SK-N-SH treated with all-trans-retinoic acid at 6 μM for 48 hours (cell line): Measurements from ENCODE around the gene PAK6.
A peak's percentile ranks its signal among the peaks of the same experiment; 100 is the strongest.

Source experiments
- ATAC-seq: fragments of 200-7000 bp; cut with Tn5 transposase; 3 replicates; pipeline ENCODE4 v1.9.1; 2020; ENCODE audit warnings: mild to moderate bottlenecking, moderate library complexity
- ARNTL ChIP-seq: fragments of 450-650 bp; formaldehyde crosslinking; IDR thresholded peaks from 2 replicates; pipeline ENCODE4 v1.5.0; 2020; ENCODE audit warnings: low read depth, mild to moderate bottlenecking, moderate library complexity, borderline replicate concordance
- BACH2 ChIP-seq: fragments of 250-450 bp; sonication (Bioruptor Pico); IDR thresholded peaks from 2 replicates; pipeline ENCODE4 v1.9.0; 2021; ENCODE audit warnings: mild to moderate bottlenecking, borderline replicate concordance
- CSDC2 ChIP-seq: fragments of 250-450 bp; sonication (Bioruptor Pico); IDR thresholded peaks from 2 replicates; pipeline ENCODE4 v1.5.0; 2020; ENCODE audit warnings: mild to moderate bottlenecking, moderate library complexity
- ESRRG ChIP-seq: fragments of 250-450 bp; sonication (Bioruptor Pico); IDR thresholded peaks from 2 replicates; pipeline ENCODE4 v1.6.1; 2021; ENCODE audit warnings: mild to moderate bottlenecking
- GLIS3 ChIP-seq: fragments of 250-450 bp; sonication (Bioruptor Pico); IDR thresholded peaks from 2 replicates; pipeline ENCODE4 v1.5.0; 2020; ENCODE audit warnings: mild to moderate bottlenecking, moderate library complexity
- ISL1 ChIP-seq: fragments of 250-450 bp; sonication (Bioruptor Pico); IDR thresholded peaks from 2 replicates; pipeline ENCODE4 v2.1.2; 2022; ENCODE audit warnings: mild to moderate bottlenecking, moderate library complexity
- OSR1 ChIP-seq: fragments of 250-450 bp; sonication (Bioruptor Pico); IDR thresholded peaks from 2 replicates; pipeline ENCODE4 v1.8.0; 2022; ENCODE audit warnings: moderate library complexity, mild to moderate bottlenecking, inconsistent platforms
- RARB ChIP-seq: fragments of 250-450 bp; sonication (Bioruptor Pico); IDR thresholded peaks from 2 replicates; pipeline ENCODE4 v1.8.0; 2021; ENCODE audit warnings: mild to moderate bottlenecking, moderate library complexity
- SNAI2 ChIP-seq: fragments of 250-450 bp; sonication (Bioruptor Pico); IDR thresholded peaks from 2 replicates; pipeline ENCODE4 v1.5.0; 2020; ENCODE audit warnings: mild to moderate bottlenecking, moderate library complexity
- TCF4 ChIP-seq: fragments of 250-450 bp; sonication (Bioruptor Pico); IDR thresholded peaks from 2 replicates; pipeline ENCODE4 v1.8.0; 2021; ENCODE audit warnings: mild to moderate bottlenecking, moderate library complexity, borderline replicate concordance
- TOX ChIP-seq: fragments of 250-450 bp; sonication (Bioruptor Pico); IDR thresholded peaks from 2 replicates; pipeline ENCODE4 v1.8.0; 2021; ENCODE audit warnings: mild to moderate bottlenecking, moderate library complexity, borderline replicate concordance
- ZC3H10 ChIP-seq: fragments of 250-450 bp; sonication (Bioruptor Pico); IDR thresholded peaks from 2 replicates; pipeline ENCODE4 v1.5.1; 2021; ENCODE audit warnings: mild to moderate bottlenecking, moderate library complexity
- ZFP3 ChIP-seq: fragments of 250-450 bp; sonication (Bioruptor Pico); IDR thresholded peaks from 2 replicates; pipeline ENCODE4 v1.5.0; 2020; ENCODE audit warnings: mild to moderate bottlenecking, moderate library complexity
- ZFP30 ChIP-seq: fragments of 450-650 bp; formaldehyde crosslinking; IDR thresholded peaks from 2 replicates; pipeline ENCODE4 v1.5.0; 2022; ENCODE audit warnings: mild to moderate bottlenecking, moderate library complexity
- ZNF565 ChIP-seq: fragments of 450-650 bp; formaldehyde crosslinking; conservative IDR thresholded peaks from 2 replicates; pipeline ENCODE4 v1.5.0; 2020; ENCODE audit warnings: low read depth, mild to moderate bottlenecking, moderate library complexity
- ZNF70 ChIP-seq: fragments of 450-650 bp; formaldehyde crosslinking; IDR thresholded peaks from 2 replicates; pipeline ENCODE4 v1.5.0; 2020; ENCODE audit warnings: mild to moderate bottlenecking, moderate library complexity
- ZNF8 ChIP-seq: fragments of 450-650 bp; formaldehyde crosslinking; IDR thresholded peaks from 2 replicates; pipeline ENCODE4 v1.5.0; 2020; ENCODE audit warnings: mild to moderate bottlenecking, moderate library complexity
- TF ChIP-seq, protein P1 (sequence below): fragments of 250-450 bp; sonication (Bioruptor Pico); IDR thresholded peaks from 2 replicates; pipeline ENCODE4 v1.8.0; 2020; ENCODE audit warnings: mild to moderate bottlenecking, moderate library complexity, borderline replicate concordance
- TF ChIP-seq, protein P2 (sequence below): fragments of 250-450 bp; sonication (Bioruptor Pico); IDR thresholded peaks from 2 replicates; pipeline ENCODE4 v1.5.1; 2021; ENCODE audit warnings: mild to moderate bottlenecking, moderate library complexity
- TF ChIP-seq, protein P3 (sequence below): fragments of 250-450 bp; sonication (Bioruptor Pico); IDR thresholded peaks from 2 replicates; pipeline ENCODE4 v1.5.0; 2020; ENCODE audit warnings: mild to moderate bottlenecking, moderate library complexity

The PAK6 gene

DNA sequence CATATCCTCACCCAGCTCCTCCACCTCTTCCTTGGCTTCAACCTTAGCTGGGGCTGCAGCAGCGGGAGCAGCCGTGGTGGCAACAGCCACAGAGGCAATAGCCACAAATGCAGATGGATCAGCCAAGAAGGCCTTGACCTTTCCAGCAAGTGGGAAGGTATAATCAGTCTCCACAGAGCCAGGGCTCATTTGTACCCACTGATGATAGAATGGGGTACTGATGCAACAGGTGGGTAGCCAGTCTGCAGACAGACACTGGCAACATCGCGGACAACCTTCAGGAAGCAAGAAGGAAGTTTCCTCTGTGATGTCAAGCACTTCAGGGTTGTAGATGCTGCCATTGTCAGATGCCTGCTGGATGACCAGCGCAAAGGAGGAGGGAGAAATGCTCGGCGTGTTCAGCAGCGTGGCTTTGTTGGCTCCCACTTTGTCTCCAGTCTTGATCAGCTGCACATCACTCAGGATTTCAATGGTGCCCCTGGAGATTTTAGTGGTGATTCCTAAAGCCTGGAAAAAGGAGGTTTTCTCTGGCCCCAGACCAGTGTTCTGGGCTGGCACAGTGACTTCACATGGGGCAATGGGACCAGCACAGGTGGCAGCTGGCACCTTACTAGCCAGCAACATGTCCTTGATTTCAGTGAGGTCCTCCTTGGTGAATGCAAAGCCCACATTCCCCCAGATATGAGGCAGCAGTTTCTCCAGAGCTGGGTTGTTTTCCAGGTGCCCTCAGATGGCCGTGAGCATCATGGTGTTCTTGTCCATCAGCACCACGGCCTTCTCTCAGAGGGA is 73.7 kb downstream of the PAK6 start:
- TF ChIP-seq ZFP30 (CRISPR knock-in tag): no peak
- no peak for ATAC-seq

DNA sequence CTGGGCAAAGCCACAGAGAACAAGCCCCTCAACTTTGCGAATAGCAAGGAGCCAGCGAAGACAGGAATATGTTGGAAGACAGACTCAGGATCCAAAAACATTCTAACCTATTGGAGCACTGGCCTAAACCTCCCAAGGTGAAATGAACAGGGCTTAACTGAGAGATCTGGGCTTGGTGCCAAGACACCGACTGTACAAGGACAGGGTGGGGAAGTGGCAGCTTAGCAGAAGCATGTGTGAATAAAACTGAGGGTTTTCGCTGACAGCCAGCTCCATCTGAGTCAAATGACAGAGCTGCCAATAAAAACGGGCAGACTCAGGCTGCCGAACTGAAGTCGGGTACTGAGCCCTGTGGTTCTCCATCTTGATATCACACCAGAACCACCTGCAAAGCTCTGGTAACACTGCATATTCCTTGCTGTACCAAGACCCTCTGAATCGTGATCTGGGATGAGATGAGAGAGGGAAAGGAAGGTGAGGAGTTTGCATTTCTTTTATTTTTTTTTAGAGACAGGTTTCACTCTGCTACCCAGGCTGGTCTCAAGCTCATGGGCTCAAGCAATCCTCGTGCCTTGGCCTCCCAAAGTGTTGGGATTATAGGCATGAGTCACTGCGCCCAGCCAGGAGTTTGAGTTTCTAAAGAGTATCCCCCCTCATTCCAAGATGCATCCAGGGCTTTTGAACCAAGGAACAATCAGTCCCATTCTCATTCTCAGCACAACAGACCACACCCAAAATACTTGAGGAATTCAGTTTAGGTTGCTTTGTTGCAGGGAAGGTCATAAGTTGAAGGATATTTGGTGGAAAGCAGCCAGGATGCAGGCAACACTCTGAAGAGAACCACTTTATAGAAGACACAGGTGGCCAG is 74.9 kb downstream of the PAK6 start:
- TF ChIP-seq ISL1 (CRISPR knock-in tag) (no peak), ZFP3 (CRISPR knock-in tag) (peak; percentile 39; the same call in 1 of the 2 replicates)
- ATAC-seq: no peak; the same call in 2 of the 3 replicates

DNA sequence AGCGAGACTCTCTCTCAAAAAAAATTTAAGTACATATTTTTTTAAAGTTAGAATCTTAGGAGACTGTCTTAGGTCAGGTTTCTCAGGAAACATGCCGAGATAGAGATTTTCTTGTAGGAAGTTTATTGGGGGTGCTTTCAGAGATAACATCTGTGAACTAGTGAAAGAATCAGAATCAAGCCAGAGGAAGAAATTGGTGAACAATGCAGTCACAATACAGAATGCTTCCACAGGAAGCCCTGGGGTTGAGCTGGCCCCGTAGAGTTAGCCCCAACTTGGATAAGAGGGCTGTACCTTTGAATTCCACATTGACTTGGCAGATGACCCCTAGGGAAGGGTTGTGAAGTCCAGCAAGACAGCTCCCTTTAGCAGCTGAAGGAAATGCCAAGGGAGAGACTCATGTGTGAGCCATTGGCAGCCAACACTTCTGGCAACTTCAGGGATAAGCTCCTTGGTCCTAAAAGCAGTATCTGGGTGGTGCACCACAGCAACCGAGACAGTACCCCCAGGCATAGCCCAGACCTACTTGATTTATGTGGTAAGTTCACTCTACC is 75.9 kb downstream of the PAK6 start:
- ATAC-seq: peak; percentile 58
- no peak for TF ChIP-seq OSR1 (CRISPR knock-in tag)
- no peak for TF ChIP-seq TOX (CRISPR knock-in tag)
- TF ChIP-seq ZNF8 (CRISPR knock-in tag): no peak
- no peak for TF ChIP-seq RARB (CRISPR knock-in tag)
- TF ChIP-seq, protein P1, sequence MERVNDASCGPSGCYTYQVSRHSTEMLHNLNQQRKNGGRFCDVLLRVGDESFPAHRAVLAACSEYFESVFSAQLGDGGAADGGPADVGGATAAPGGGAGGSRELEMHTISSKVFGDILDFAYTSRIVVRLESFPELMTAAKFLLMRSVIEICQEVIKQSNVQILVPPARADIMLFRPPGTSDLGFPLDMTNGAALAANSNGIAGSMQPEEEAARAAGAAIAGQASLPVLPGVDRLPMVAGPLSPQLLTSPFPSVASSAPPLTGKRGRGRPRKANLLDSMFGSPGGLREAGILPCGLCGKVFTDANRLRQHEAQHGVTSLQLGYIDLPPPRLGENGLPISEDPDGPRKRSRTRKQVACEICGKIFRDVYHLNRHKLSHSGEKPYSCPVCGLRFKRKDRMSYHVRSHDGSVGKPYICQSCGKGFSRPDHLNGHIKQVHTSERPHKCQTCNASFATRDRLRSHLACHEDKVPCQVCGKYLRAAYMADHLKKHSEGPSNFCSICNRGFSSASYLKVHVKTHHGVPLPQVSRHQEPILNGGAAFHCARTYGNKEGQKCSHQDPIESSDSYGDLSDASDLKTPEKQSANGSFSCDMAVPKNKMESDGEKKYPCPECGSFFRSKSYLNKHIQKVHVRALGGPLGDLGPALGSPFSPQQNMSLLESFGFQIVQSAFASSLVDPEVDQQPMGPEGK (CRISPR knock-in tag): no peak
- TF ChIP-seq ZFP3 (CRISPR knock-in tag): no peak
- TF ChIP-seq ZC3H10 (CRISPR knock-in tag): no peak
- no peak for TF ChIP-seq ISL1 (CRISPR knock-in tag)
- no peak for TF ChIP-seq ZFP30 (CRISPR knock-in tag)
- no peak for TF ChIP-seq BACH2 (CRISPR knock-in tag)

DNA sequence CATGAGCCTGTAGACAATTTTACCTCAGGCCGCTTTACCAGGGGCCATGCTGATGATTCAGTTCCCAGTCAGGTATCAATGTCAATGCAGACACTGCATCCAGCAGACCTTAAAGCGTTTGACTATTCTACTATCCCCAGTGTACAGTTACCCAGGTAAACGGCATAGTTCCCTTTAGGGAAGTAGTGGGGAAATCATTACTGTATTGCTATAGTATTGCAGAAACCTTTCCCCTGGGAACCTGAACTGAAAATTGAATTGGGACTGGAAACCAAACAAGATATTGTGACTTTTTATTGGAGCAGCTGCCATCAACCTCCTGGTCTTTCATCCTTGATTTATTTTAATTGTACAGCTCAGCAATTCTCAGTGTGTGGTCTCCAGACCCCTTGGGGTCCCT is 78.1 kb downstream of the PAK6 start:
- ATAC-seq: no peak
- TF ChIP-seq ZFP30 (CRISPR knock-in tag) (no peak), ZFP3 (CRISPR knock-in tag) (no peak), CSDC2 (no peak), ARNTL (no peak)
- TF ChIP-seq, protein P2, sequence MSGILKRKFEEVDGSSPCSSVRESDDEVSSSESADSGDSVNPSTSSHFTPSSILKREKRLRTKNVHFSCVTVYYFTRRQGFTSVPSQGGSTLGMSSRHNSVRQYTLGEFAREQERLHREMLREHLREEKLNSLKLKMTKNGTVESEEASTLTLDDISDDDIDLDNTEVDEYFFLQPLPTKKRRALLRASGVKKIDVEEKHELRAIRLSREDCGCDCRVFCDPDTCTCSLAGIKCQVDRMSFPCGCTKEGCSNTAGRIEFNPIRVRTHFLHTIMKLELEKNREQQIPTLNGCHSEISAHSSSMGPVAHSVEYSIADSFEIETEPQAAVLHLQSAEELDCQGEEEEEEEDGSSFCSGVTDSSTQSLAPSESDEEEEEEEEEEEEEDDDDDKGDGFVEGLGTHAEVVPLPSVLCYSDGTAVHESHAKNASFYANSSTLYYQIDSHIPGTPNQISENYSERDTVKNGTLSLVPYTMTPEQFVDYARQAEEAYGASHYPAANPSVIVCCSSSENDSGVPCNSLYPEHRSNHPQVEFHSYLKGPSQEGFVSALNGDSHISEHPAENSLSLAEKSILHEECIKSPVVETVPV (CRISPR knock-in tag): no peak

DNA sequence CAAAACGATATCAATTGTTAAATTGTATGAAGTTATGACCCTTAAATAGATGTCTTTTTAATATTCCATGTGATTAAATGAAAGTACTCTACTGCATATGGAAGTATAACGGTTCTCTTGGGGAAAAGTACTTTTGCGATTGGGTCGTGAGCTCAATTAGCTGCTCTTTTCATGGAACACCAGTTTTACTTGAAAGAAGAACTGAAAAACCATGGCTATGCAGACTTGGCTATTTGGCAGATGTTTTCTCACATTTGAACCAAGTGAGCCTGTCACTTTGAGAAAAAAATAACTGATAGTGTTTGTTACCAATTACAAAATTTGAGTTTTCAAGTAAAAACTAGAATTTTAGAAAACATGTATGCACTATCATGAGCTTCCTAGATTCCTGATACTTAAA is 78.7 kb downstream of the PAK6 start:
- TF ChIP-seq OSR1 (CRISPR knock-in tag) (no peak), ZC3H10 (CRISPR knock-in tag) (no peak), GLIS3 (CRISPR knock-in tag) (no peak), ESRRG (CRISPR knock-in tag) (no peak), ZNF70 (CRISPR knock-in tag) (no peak), ZNF565 (CRISPR knock-in tag) (no peak), ARNTL (no peak), ZFP3 (CRISPR knock-in tag) (no peak)
- no peak for ATAC-seq

DNA sequence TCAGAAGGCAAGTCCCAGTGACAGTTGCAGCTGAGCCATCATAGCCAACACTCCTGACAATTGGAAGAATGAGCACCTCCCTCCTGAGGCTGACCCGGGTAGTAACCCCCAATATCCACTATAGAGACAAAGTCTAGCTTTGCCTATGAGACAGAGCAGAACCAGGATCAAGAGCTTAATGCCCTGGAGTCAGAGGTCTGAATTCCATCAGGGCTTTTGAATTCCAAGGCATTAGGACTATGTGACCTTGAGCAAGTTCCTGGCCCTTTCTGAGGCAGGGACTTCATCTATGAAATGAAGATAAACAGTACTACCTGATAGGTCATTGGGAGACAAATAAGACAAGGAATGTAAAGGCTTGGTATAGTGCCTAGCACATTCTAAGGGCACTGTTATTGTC is 81.5 kb downstream of the PAK6 start:
- TF ChIP-seq ZC3H10 (CRISPR knock-in tag) (no peak), RARB (CRISPR knock-in tag) (no peak), TCF4 (CRISPR knock-in tag) (no peak), ZFP3 (CRISPR knock-in tag) (no peak)
- ATAC-seq: no peak

DNA sequence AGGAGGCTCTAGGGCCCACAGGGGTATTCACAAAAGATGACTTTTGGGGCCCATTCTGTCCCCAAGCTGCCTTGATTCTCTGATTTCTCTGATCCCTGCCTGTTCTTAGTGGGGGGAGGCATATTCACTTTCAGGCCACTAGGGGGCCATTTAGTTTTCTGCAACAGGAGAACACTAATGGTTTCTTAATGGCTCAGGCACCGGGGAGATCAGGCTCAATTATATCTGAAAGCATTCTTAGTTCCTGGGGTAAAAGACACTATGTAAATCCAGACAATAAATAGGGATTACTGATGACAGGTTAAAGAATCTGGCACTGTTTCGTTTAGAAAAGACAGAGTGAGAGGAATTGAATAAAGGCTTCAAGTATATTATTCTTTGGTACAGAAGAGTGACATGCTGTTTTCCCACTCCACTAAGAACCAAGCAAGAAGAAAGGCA is 82.1 kb downstream of the PAK6 start:
- peak; percentile 63 for ATAC-seq
- TF ChIP-seq SNAI2 (CRISPR knock-in tag) (no peak), ESRRG (CRISPR knock-in tag) (no peak), BACH2 (CRISPR knock-in tag) (no peak), CSDC2 (no peak), GLIS3 (CRISPR knock-in tag) (no peak), ZNF70 (CRISPR knock-in tag) (no peak), ZNF8 (CRISPR knock-in tag) (no peak), ZFP3 (CRISPR knock-in tag) (no peak), ZC3H10 (CRISPR knock-in tag) (no peak), ZFP30 (CRISPR knock-in tag) (no peak)
- TF ChIP-seq, protein P3, sequence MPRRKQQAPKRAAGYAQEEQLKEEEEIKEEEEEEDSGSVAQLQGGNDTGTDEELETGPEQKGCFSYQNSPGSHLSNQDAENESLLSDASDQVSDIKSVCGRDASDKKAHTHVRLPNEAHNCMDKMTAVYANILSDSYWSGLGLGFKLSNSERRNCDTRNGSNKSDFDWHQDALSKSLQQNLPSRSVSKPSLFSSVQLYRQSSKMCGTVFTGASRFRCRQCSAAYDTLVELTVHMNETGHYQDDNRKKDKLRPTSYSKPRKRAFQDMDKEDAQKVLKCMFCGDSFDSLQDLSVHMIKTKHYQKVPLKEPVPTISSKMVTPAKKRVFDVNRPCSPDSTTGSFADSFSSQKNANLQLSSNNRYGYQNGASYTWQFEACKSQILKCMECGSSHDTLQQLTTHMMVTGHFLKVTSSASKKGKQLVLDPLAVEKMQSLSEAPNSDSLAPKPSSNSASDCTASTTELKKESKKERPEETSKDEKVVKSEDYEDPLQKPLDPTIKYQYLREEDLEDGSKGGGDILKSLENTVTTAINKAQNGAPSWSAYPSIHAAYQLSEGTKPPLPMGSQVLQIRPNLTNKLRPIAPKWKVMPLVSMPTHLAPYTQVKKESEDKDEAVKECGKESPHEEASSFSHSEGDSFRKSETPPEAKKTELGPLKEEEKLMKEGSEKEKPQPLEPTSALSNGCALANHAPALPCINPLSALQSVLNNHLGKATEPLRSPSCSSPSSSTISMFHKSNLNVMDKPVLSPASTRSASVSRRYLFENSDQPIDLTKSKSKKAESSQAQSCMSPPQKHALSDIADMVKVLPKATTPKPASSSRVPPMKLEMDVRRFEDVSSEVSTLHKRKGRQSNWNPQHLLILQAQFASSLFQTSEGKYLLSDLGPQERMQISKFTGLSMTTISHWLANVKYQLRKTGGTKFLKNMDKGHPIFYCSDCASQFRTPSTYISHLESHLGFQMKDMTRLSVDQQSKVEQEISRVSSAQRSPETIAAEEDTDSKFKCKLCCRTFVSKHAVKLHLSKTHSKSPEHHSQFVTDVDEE (CRISPR knock-in tag): no peak
- TF ChIP-seq, protein P1 (CRISPR knock-in tag): no peak
